Dedifferentiated amniotic fluid mesenchymal stem cell (primary cell): Measurements from ENCODE around the gene GPX7.

Source experiments
- DNase-seq: peaks from one replicate; pipeline ENCODE4 v3.0.0-alpha.2; 2016; ENCODE audit errors: extremely low spot score

The GPX7 gene

GRCh38 chr1:52629325-52629643, 27.1 kb downstream of the GPX7 start:
- no peak for DNase-seq

GRCh38 chr1:52629667-52630066, 27.5 kb downstream of the GPX7 start:
- DNase-seq: no peak

GRCh38 chr1:52631759-52632331, 29.7 kb downstream of the GPX7 start:
- DNase-seq: no peak

- DNase-seq: no peak
Measured at GRCh38 chr1:52632732-52633290, 30.6 kb downstream of the GPX7 start, which contains the start of gene SHISAL2A. TSS of gene SHISAL2A (plus strand) at chr1:52633168. CDS start at chr1:52633494, 326 bp downstream.

- no peak for DNase-seq
Measured at GRCh38 chr1:52633291-52633754, 31.2 kb downstream of the GPX7 start.

DNA sequence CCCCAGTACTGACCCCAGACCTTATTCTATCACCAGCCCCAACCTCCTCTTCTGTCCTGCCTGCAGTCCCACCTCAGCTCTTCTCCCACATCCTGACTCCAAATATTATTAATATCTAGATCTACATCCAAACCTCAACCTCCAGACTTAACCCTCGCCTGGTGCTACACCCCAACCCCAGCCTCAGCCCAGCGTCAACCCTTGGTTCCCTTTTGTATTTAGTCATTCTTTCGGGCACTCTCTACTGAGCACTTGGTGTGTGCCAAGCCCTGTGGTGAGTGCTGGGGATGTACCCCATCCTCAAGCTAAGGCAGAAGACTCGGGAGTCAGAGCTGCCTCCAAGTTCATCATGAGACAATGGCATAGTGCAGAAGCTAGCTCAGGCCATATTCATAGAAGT, 31.9 kb downstream of the GPX7 start:
- no peak for DNase-seq

DNA sequence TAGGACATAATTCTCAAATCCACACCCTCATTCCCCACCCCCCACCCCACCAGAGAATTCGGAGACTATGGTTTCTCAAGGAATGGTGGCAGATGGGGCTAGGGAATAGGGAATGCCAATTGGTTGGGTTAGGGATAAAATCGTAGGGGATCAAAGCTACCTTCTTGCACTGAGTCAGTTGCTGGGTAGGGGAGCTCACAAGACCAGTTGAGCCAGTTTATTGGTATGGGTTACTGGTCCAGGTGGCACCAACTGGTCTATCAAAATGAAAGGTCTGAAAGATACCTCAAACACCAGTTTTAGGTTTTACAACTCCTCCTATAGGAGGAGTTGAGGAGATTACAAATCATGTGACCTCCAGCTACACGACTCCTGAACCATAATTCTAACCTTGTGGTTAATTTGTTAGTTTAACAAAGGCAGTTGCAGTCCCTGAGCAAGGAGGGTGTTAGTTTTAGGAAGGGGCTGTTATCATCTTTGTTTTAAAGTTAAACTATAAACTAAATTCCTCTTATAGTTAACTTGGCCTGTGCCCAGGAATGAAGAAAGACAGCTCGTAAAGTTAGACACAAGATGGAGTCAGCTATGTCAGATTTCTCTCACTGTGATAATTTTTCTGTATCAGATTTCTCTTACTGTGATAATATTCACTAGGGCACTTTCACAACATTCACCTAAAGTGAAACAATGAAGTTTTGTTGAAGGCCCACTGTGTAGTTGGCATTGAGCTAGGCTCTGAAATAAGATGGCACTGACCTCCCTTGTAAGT, 33.3 kb downstream of the GPX7 start:
- no peak for DNase-seq

DNA sequence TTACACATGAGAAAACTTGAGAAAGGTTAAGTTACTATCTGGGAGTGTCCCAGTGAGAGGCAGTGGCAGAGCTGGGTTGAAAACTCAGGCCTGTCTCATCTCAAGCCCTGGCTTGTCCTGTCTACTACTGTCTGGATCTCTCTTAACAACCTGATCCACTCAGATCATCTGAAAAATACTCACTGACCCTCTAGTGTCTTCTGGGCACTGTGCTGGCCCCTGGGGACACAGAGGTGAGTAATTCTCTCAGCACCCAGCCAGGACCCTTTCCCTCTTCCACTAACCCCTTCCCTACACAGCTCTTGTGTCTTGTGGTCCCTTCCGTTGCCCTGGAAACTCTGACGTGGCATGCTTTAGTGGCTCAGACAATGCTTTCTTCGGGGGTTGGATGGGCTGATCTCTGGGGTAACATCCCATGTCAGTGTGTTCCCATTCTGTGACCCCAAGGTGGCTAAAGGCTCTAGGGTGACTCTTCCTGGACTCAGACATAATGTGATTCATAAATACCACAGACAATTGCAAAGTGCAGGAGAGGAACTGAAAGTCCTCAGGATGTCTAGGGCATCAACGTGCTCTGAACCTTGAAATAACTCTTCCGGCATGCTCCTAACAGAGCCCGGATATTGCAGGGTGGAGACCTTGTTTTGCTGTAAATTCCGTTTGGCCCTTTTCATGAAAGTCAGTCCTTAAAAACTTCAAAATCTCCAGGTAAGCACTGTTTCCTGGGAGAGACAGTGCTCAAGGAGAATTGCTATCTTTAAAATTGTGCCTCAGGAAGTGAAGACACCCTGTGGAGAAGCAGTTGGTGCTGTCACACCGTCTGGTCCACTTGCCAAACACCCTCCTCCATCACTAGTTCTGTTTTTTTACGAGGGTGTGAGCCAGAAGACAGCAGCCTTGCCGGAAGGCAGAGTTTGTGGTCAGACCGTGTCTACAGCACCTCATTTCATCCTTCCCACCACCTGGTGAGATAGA, 34.8 kb downstream of the GPX7 start:
- no peak for DNase-seq

- DNase-seq: no peak
Measured at GRCh38 chr1:52637946-52638345, 35.8 kb downstream of the GPX7 start.

- DNase-seq: no peak
Measured at GRCh38 chr1:52640697-52641096, 38.5 kb downstream of the GPX7 start.

DNA sequence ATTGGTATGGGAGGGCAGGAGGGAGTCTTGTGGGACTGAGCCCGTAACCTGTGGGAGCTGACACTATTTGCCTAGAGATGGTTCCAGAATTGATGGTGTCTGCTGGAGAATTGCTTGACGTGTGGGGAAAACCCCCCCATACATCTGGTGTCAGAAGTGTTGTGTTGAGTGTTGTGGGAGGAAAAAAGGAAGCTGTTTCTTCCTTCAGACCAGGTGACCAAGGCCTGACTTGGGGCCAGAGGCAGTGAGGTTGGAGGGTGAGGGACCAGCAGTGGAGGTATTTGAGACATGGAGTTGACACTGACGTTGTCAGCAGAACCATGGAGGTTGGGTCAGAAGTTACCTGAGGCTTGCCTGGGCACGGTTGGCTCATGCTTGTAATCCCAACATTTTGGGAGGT, 39.1 kb downstream of the GPX7 start:
- DNase-seq: no peak

DNA sequence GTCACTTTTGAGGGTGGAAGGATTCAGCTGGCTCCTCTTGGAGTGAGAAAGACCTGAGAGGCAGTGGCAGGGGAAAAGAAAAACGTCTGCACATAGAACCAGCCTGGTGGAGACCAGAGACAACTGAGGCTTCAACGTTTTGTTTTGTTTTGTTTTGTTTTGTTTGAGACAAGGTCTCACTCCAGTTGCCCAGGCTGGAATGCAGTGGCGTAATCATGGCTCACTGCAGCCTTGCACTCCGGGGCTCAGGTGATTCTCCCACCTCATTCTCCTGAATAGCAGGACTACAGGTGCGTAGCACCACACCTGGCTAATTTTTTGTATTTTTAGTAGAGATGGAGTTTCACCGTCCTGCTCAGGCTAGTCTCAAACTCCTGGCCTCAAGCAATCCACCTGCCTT, 43.1 kb downstream of the GPX7 start:
- DNase-seq: no peak

DNA sequence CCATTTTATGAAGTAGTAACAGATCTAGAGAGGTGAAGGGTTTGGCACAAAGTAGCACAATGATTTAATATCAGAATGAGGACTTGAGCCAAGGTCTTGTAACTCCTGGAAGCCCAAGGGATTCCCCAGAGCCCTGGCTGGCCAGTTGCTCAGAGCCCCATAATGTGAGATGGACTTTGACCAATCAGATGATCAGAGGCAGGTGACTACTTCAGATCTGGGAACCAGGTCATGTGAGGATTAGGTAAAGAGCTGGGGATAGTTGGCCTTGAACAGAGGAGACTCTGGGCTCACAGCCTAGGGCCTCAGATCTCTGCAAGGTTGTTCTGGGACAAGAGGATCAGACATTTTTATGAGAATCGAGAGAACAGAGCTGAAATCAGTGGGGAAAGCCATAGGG, 49.7 kb downstream of the GPX7 start:
- no peak for DNase-seq

- DNase-seq: no peak
Measured at GRCh38 chr1:52653207-52653849, 51.2 kb downstream of the GPX7 start.

DNA sequence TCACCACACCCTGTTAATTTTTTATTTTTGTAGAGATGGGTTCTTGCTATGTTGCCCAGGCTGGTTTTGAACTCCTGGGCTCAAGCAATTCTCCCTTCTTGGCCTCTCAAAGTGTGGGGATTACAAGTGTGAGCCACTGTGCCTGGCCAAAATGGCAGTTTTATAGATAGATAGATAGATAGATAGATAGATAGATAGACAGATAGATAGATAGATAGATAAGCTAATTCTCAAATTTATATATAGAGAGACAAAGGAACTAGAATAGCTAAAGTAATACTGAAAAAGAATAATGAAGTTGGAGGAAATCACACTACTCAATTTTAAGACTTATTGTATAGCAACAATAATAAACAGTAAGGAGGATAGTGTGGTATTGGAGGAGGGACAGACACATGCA, 51.9 kb downstream of the GPX7 start:
- DNase-seq: no peak

- DNase-seq: no peak
Measured at GRCh38 chr1:52657702-52658101, 55.5 kb downstream of the GPX7 start.
